ENCODE measurements around the gene TIMM10B.
"Not testable (repeated sequence)": the region's sequence is repeated elsewhere in the genome, so short reads cannot be mapped to it uniquely, and the experiment has no call there.

The TIMM10B gene

DNA sequence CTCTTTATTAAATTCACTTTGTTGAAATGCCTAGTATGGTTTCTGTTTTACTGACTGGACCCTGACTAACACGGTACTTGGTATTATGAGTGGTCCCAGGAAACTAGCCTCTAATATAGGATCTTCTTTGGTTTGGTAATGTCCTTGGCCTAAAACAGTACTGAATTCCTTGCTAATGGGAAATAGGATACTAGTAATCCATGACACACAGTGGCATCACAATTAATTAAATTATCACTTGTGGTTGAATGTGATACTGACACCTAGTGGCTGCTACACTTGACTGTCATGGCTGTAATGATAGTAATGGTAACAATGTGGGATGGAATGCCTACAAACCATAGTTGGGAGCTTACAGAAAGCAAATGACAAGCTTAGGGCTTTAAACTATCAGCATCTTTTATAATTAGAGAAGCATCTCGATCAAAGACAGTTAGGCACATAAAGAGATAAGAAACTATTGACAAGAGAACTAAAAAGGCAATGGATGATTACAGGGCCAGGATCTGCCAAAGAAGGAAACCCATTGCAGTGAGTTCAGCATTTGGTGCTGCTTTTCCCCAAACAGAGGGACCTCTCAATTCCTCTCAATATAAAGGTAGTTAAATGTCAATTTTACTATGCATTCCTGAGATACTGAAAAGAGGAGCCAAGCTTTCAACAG lies 24.4 kb downstream of the TIMM10B start:
- DNase-seq (ENCODE audit: low spot score) = peak; percentile 22

DNA sequence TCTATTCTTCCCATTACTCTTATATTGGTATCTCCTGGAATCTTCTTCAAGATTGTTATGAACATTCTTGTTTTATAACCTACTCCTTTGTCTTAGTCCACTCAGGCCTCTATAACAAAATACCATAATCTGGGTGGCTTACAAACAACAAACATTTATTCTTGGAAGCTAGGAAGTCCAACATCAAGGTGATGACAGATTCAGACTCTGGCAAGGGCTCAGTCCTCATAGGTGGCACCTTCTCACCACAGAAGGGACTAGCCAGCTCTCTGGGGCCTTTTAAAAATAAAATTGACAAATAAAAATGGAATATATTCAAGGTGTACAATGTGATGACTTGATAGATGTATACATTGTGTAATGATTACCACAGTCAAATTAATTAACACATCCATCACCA lies 35.6 kb downstream of the TIMM10B start:
- DNase-seq (ENCODE audit: low spot score) = no peak

DNA sequence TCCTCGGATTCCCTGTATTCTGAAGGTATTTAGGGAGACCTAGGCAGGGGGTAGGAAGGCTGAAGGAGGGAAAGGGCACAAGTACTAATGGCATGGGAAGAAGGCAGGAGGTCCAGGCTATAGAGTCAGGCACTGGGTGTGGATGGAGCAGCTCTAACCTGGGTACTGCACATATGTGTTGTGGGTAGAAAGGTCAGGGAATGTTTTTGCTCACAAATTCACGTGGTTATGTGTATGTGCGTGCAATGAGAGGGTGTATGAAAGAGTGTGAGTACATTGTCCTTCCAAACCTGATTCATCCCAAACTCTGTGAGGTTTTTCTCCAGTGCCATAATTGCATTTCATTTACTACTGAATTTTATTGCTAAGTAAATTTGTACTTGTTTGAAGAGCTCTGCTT lies 39.0 kb downstream of the TIMM10B start:
- DNase-seq (ENCODE audit: low spot score) = no peak

DNA sequence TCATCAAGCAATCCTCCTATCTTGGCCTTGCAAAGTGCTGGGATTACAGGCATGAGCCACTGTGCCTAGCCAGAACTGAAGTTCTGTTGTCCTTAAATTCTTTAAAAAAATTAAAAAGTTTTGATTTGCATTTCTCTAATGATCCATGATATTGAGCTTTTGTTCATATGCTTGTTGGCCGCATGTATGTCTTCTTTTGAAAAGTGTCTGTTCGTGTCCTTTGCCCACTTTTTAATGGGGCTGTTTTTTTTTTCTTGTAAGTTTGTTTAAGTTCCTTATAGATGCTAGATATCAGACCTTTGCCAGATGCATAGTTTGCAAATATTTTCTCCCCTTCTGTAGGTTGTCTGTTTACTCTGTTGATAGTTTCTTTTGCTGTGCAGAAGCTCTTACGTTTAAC lies 40.6 kb downstream of the TIMM10B start:
- DNase-seq (ENCODE audit: low spot score) = not testable (repeated sequence)

DNA sequence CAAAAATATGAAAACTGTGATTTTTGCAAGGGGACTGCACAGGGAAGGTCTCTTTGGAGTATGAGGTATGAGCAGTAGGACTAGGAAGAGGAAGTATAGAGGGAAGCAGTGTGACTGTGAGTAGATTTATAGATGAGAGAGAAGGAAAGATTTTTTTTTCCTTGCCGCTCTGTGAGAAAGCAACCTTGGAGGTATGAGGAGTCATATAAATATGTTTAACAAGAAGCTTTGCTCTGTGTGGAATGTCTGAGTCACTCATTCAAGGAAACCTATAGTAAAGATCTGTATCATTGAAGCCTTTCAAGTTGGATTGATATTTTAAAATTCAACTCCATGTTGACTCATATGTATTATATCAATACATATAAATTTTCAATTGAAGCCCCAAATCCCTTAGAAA lies 42.0 kb downstream of the TIMM10B start:
- DNase-seq (ENCODE audit: low spot score) = no peak

DNA sequence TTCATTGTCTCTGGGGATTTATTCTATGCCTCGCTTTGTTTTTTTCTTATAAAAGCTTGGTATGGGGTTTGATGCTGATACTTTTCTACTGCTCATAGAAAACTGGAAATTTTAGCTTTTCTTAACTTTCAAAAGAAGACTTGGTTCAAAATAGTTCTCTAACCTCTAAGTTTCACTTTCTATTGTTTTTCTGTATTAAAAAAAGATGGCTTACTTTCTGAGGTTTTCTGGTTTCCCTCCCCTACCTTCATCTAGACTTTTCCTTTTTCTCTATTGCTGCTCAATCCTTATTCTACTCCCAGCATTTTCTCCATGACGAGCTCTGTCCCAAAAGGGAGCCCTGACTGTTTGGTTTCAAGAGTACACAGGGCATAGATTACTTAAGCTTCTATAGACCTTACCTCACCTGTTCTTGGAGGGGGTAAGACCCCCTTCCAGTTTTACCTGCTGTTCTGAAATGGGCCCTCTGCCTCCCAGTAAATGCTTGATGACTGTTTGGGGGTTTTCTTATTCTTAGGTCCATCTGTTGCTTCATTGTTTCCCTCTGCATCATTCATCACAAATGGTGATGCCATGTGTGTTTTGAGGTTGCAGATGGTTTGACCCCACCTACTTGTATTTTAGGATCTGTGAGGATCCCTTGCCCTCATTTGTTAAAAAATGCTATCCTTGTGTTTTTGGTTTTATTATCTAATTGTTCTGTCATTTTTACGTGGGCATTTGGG lies 45.3 kb downstream of the TIMM10B start:
- DNase-seq (ENCODE audit: low spot score) = no peak

DNA sequence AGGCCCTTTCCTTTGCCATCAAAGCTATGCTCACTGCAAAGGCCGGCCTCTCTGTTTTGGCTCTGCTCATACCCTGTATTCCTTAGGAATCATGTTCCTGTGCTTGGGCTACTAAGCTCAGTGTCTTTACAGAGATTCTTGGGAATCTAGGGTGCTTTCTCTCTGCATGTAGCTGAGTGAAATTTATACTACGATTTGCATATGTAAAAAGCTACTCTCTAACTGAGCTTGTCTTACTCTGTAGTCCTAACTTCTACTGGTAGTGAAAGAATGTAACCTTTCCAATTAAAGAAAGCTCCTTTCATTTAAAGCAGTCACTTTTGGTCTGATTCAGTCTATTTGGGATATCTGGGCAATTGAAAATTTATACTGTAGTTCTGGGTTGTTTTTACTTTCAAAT lies 48.0 kb downstream of the TIMM10B start:
- no peak for DNase-seq (ENCODE audit: low spot score)

DNA sequence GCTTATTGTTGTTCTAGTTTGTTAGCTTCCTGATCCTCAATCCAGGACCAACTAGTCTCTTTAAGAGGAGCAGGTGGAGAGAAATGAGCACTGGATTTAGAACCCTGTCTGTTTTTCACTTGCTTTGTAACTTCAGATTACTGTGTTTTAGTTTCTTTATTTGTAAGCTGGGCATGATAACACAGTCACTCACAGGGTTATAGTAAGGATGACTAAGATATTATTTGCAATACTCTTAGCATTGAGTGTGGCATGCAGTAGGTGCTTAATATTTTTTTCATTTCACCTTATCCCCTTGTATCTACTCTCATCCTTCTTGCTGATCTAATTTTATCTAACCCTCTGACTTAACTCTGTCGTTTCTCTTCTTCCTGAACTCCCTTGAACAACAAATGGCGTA lies 49.5 kb downstream of the TIMM10B start:
- DNase-seq (ENCODE audit: low spot score) = no peak

DNA sequence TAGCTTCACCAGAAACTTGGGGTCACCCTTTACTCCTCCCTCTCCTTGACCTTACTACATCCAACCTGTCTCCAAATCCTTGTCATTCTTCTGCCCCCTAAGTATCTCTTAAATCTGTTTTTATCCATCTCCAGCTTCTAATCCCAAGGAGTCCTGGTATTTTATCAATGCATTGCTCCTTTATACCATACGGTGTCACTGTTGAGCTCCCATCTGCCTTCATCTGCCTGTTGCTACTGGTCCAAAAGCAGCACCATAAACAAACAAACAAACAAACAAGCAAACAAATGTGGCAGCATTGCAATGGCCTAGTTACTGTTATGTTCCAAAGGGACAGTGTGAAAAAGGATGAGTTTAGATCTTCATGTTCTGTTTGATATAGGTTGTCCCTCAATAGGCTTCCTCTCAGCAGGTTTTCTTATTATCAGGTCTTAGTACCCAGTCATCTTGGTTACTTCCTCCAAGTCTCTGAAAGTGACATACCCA lies 50.0 kb downstream of the TIMM10B start:
- peak; percentile 28 for DNase-seq (ENCODE audit: low spot score)

All from CD4-positive, alpha-beta T cell treated with Interleukin-6 at 100 ng/mL for 8 hours (primary cell).